ENCODE results near the gene GABRR3.

DNA sequence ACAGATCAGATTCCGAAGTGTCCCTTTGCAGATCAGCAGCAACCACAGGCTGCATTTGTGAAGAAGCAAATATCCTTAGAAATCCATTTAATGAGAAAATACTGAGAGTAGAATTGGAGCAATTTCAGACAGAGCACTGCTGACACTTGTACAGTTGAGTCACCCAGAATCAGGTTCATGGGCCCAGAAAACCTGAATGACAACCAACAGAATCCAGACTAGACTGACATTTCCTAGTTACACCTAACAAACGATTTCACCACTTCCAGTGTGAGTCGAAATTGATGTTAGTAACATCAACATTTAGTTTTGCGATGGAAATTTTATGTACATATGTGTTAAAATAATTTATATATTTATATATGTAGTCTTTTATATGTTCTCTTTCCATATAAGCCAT, 16.8 kb downstream of the GABRR3 start:
- TF ChIP-seq, protein P1, sequence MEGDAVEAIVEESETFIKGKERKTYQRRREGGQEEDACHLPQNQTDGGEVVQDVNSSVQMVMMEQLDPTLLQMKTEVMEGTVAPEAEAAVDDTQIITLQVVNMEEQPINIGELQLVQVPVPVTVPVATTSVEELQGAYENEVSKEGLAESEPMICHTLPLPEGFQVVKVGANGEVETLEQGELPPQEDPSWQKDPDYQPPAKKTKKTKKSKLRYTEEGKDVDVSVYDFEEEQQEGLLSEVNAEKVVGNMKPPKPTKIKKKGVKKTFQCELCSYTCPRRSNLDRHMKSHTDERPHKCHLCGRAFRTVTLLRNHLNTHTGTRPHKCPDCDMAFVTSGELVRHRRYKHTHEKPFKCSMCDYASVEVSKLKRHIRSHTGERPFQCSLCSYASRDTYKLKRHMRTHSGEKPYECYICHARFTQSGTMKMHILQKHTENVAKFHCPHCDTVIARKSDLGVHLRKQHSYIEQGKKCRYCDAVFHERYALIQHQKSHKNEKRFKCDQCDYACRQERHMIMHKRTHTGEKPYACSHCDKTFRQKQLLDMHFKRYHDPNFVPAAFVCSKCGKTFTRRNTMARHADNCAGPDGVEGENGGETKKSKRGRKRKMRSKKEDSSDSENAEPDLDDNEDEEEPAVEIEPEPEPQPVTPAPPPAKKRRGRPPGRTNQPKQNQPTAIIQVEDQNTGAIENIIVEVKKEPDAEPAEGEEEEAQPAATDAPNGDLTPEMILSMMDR (IDR thresholded peaks at IDR 0.05) = no peak
- TF ChIP-seq POLR2A (IDR thresholded peaks at IDR 0.05) = no peak

All from esophagus squamous epithelium (tissue), 4 donors.